Measurements from ENCODE around the gene NDUFAF5. TPM values are rescaled to one million over a fixed set of nuclear protein-coding genes. Genes with fewer than 3 reads are reported as not detected.

The NDUFAF5 gene
- total and polyA plus RNA-seq, 2 of the 8 experiments (the other 6 are each of a cell fraction or from before 2014, with no cell fraction given) = 11.8 to 32.3 TPM

DNA sequence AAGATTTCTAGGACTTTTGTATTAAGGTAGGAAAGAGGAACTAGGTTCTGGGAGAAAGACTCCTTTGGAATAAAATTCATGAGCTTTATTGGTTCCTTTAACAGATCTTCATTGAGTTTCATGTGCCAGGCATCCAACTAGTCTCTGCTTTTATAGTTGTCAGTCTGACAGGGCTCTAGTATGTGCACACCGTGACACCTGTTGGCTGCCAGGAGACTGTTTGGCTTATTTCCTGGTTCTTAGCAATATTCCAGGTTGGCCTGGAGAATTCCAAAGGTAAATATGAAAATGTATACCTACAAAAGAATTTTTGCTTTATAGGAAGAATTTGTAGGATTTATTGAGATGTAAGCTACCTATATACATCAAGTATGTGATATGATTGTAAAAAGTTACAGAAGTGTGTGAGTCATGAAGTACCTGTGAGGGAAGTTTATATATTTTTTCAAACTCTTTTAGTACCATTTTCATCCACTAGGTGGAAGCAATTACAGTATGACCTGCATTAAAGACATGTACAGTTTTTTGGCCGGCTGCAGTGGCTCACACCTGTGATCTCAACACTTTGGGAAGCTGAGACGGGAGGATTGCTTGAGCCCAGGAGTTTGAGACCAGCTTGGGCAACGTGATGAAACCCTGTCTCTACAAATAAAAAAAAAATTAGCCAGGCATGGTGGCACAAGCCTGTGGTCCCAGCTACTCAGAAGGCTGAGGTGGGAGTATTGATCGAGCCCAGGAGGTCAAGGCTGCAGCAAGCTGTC lies 35.2 kb downstream of the NDUFAF5 start:
- Histone ChIP-seq H3K79me1 (ENCODE audit: low read depth, low read length) (no peaks in the 10 kb centered on the region), H3K27ac (ENCODE audit: low read depth, low read length) (no peak overlapping the region), H3K4me1 (replicated peaks in 1 of 4; ENCODE audit: control insufficient read depth in 3 of 4, insufficient read depth in 4 of 4, low read length in 3 of 4) (0 out of 7 replicates have a peak, but pooled peaks cover 0 to 2% (median 0%) of the 10 kb centered on the region in 4 experiments), H3K18ac (ENCODE audit: extremely low read depth, low read length) (no peak overlapping the region), H3K9ac (replicated peaks in 1 of 4; ENCODE audit: extremely low read depth in 1 of 4, low read depth in 3 of 4, low read length in 3 of 4) (no peak overlapping the region), H2BK20ac (ENCODE audit: low read length) (no peak overlapping the region), H2BK15ac (ENCODE audit: low read length) (no peak overlapping the region), H4K8ac (ENCODE audit: extremely low read depth, insufficient read depth, low read length) (no peak overlapping the region), H3K23me2 (ENCODE audit: low read depth, low read length) (no peaks in the 10 kb centered on the region), H3K79me2 (ENCODE audit: control insufficient read depth in 1 of 2, insufficient read depth in 2 of 2, low read length in 2 of 2) (no peaks in the 10 kb centered on the region), H3K23ac (ENCODE audit: insufficient read length) (no peak overlapping the region), H2BK12ac (ENCODE audit: low read depth, low read length) (no peak overlapping the region), H3K14ac (ENCODE audit: insufficient read length) (no peak overlapping the region), H2AFZ (ENCODE audit: low read length) (no peak overlapping the region), H2AK5ac (ENCODE audit: low read depth, low read length) (no peak overlapping the region), H3K4me3 (ENCODE audit: extremely low read depth in 1 of 4, insufficient read depth in 2 of 4, low read depth in 3 of 4, low read length in 4 of 4) (no peak overlapping the region), H4K5ac (ENCODE audit: insufficient read length, low read depth, low read length) (no peak overlapping the region), H3K56ac (replicated peaks; ENCODE audit: insufficient read length, low read depth, low read length) (no peak overlapping the region), H3K4me2 (ENCODE audit: insufficient read depth in 1 of 2, low read depth in 2 of 2, low read length in 2 of 2) (no peak overlapping the region), H3K27me3 (replicated peaks in 1 of 4; ENCODE audit: control insufficient read depth in 3 of 4, extremely low read depth in 1 of 4, insufficient read depth in 3 of 4, low read length in 3 of 4) (no peaks in the 10 kb centered on the region), H3K36me3 (ENCODE audit: control insufficient read depth in 2 of 4, insufficient read depth in 4 of 4, low read length in 3 of 4) (peaks cover 4 to 23% (median 17%) of the 10 kb centered on the region in 4 experiments; a peak in 7 of 8 replicates), H3K9me3 (ENCODE audit: insufficient read depth in 2 of 2, low read depth in 1 of 2, low read length in 1 of 2) (no peaks in the 10 kb centered on the region), H4K91ac (replicated peaks; ENCODE audit: insufficient read length, low read length) (no peak overlapping the region), H2BK5ac (ENCODE audit: low read depth, low read length) (no peak overlapping the region), H3K4ac (replicated peaks; ENCODE audit: insufficient read length, low read depth, low read length) (no peak overlapping the region), H2BK120ac (replicated peaks; ENCODE audit: low read depth, low read length) (no peak overlapping the region), H4K20me1 (replicated peaks in 1 of 2; ENCODE audit: control insufficient read depth in 1 of 2, insufficient read depth in 2 of 2, low read length in 2 of 2) (no peaks in the 10 kb centered on the region)
- FAIRE-seq (no peak), DNase-seq (ENCODE audit: low read depth in 1 of 2, low spot score in 2 of 2) (no peak)
- POLR2A ChIA-PET (ENCODE audit: partially characterized antibody) = interaction anchor here (0.8 to 2.4 kb wide), 3 partner anchors 54 to 188 kb away, joined by 3 to 7 read pairs (median 3); no protein-coding TSS in a partner anchor
- WGBS, 2 experiments (ENCODE audit: extremely low coverage in 1 of 2, insufficient coverage in 1 of 2, insufficient read length in 1 of 2, insufficient replicate concordance in 2 of 2, low coverage in 1 of 2, low lambda C conversion rate in 2 of 2, missing lambda C conversion rate in 1 of 2) = 69% methylated on average over 5 of the region's 5 CpGs; no CpG with 5 or more reads in 1 of the 2 experiments
- TF ChIP-seq KDM5A (IDR thresholded peaks at IDR 0.05; ENCODE audit: low read length) (no peak), RAD21 (IDR thresholded peaks at IDR 0.05 in 1 of 2, conservative IDR thresholded peaks at IDR 0.05 in 1 of 2; ENCODE audit: low read depth in 2 of 2, low read length in 2 of 2) (peak; percentile 61), CTCF (IDR thresholded peaks at IDR 0.05; ENCODE audit: control extremely low read depth in 1 of 3, insufficient read depth in 1 of 3, low read depth in 1 of 3, low read length in 3 of 3) (peak in 2 of 3 experiments; percentile 52 to 53; a peak in 2 of 4 replicates), CHD1 (IDR thresholded peaks at IDR 0.05; ENCODE audit: low read depth, low read length) (no peak)
- CTCF ChIA-PET (ENCODE audit: partially characterized antibody) = interaction anchor here (0.6 to 5.6 kb wide), 52 partner anchors 8 to 1678 kb away, joined by 3 to 60 read pairs (median 4); partner anchors contain the start of genes ESF1 and NDUFAF5
